ENCODE data around the gene ALDH1A3.

GRCh38 chr15:100914876-100915275, 35.2 kb downstream of the ALDH1A3 start:
- TF ChIP-seq EZH2 (IDR thresholded peaks at IDR 0.05; ENCODE audit: low read length, missing control alignments) = no peak
- TF ChIP-seq, protein P1, sequence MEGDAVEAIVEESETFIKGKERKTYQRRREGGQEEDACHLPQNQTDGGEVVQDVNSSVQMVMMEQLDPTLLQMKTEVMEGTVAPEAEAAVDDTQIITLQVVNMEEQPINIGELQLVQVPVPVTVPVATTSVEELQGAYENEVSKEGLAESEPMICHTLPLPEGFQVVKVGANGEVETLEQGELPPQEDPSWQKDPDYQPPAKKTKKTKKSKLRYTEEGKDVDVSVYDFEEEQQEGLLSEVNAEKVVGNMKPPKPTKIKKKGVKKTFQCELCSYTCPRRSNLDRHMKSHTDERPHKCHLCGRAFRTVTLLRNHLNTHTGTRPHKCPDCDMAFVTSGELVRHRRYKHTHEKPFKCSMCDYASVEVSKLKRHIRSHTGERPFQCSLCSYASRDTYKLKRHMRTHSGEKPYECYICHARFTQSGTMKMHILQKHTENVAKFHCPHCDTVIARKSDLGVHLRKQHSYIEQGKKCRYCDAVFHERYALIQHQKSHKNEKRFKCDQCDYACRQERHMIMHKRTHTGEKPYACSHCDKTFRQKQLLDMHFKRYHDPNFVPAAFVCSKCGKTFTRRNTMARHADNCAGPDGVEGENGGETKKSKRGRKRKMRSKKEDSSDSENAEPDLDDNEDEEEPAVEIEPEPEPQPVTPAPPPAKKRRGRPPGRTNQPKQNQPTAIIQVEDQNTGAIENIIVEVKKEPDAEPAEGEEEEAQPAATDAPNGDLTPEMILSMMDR (conservative IDR thresholded peaks at IDR 0.05 in 1 of 2, IDR thresholded peaks at IDR 0.05 in 1 of 2; ENCODE audit: low read depth in 1 of 2, low read length in 2 of 2) = peak; percentile 21 to 38
